GM13976 (cell line): Measurements from ENCODE around the gene CELF4.

Experiments used
- DNase-seq: peaks from one replicate; pipeline ENCODE4 v3.0.0; 2012; ENCODE audit warnings: low spot score
- in situ Hi-C: fragments of 300-500 bp; cut with MboI; formaldehyde crosslinking; loops from one replicate; pipeline ENCODE4 v1.12.0; 2022; ENCODE audit warnings: low sequenced_read_pairs, mixed read lengths, inconsistent platforms; ENCODE audit not compliant: unreplicated experiment
- TF ChIP-seq, protein P1 (sequence below): IDR thresholded peaks from 2 replicates; pipeline ENCODE4 v1.5.1; 2012; ENCODE audit warnings: borderline replicate concordance, mild to moderate bottlenecking; ENCODE audit not compliant: insufficient read depth; ENCODE audit errors: extremely low read depth, missing control alignments, control extremely low read depth

CELF4 gene

DNA sequence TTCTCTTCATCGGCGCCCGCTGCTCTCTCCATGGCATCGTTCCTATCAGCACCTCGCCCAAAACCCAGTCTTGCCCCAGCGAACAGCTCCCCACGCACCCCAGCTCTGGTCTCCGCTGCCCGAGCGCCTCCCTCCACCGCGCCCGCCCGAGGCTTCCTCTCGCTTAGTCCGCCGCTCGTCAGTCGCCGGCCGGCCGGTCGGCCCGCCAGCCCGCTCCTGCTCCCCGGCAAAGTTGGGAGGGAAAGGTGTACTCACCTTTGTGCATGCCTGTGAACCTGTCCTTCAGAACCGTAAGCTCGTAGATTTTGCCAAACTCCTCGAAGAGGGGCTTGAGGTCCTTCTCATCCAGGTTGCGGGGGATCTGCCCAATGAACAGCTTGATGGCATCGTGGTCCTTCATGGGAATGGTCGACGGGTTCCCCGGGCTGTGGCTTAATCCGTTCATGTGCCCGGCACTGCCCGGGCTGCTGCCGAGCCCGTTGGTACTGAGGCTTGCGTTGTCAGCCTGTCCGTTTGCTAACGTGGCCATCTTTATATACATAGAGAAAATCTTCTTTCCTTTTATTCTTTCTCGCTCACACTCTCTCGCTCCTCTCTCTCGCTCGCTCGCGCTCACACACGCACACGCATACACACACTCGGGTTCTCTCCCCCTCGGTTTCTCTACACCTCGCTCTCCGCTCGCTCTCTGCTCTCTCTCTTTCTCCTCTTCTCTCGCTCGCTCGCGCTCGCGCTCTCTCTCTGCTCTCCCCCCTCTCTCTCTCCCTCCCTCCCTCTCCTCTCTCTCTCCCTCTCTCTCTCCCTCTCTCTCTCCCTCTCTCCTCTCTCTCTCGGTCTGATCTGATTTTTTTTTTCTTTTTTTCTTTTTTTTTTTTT is at the start of gene CELF4:
Gene CELF4, minus strand, starts transcription at position 698 of the 876 bp plus-strand sequence.
- peak; percentile 31 for DNase-seq
- in situ Hi-C loops: no loop called here

DNA sequence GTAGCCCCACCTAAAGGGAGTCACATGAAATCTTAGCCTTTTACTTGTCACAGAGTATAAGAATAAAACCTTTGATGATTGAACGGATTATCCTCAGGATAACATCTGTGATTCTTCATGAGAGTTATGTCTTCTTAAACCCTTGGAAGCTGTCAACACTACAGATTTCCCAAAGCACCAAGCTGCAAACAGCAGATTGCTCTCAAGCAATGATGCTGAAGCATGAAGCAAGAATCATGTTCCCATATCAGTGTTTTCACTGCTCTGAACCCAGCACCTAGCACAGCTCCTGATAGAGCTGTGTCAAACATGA is 47.6 kb upstream of the CELF4 start:
- in situ Hi-C loops: no loop called here
- no peak for DNase-seq

More for the DNA sequence above, at the start of gene CELF4:
- TF ChIP-seq, protein P1, sequence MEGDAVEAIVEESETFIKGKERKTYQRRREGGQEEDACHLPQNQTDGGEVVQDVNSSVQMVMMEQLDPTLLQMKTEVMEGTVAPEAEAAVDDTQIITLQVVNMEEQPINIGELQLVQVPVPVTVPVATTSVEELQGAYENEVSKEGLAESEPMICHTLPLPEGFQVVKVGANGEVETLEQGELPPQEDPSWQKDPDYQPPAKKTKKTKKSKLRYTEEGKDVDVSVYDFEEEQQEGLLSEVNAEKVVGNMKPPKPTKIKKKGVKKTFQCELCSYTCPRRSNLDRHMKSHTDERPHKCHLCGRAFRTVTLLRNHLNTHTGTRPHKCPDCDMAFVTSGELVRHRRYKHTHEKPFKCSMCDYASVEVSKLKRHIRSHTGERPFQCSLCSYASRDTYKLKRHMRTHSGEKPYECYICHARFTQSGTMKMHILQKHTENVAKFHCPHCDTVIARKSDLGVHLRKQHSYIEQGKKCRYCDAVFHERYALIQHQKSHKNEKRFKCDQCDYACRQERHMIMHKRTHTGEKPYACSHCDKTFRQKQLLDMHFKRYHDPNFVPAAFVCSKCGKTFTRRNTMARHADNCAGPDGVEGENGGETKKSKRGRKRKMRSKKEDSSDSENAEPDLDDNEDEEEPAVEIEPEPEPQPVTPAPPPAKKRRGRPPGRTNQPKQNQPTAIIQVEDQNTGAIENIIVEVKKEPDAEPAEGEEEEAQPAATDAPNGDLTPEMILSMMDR: no peak

DNA sequence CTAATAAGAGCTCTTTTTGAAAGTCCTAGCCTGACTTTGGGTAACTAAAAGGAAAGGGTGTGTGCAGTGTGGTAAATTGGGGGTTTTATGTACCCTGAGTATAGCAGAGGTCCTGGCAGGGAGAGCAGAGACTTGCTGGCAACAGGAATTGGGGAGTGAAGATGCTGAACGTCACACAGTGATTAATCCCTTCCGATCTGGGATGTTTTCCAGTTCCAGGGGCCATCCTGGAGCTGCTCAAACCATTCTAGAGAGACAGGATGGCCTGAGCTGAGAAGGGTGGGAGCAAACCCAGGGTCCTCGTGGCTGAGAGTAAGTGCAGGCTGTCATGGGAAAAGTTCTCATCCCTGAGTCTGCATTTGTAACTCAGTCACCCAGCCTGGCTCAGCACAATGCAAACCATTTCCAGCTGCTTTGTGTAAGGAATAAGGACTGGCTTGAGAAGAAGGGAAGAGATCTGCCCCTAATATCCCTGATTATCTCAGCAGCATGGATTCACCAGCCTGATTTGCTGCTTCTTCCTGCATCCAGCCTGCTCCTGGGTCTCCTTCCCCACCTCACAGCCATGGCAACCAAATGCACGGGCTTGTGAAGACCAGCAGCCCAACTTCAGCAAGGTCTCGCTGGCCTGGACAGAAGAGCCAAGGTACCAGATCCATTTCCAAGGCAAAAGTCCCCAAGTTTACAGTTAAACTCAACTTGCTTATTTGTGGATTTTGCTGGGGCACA is 47.1 kb upstream of the CELF4 start:
- in situ Hi-C loops: no loop called here
- no peak for DNase-seq
- TF ChIP-seq, protein P1: no peak

More for the DNA sequence above, 47.6 kb upstream of the CELF4 start:
- TF ChIP-seq, protein P1: no peak

DNA sequence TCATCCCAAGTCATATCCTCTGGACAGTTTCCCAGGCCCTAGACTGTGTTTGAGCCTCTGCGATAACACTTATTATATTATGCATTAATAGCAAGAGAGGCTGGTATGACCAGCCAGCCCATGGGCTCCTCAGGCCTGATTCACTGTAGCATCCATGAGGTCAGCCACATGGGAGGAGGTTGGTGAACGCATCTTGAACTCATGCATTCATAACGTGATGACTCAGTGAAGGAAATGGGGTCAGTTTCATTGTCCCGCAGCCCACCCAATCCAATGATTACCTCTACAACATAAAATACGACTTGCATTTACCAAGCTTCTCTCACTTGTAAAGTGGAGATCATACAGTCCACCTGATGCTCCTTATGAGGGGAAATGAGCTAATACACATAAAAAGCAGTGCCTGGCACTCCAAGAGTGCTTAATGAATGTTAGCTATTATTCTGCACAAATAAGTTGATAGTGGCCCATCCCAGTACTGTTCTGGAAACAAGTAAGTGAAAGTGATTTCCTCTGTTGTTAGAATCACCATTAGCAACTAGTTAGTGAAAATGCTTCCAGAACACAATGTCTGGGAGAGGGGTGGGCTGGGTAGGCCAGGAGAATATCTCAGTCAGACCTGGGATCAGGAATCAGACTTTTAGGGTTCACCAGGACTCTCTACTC is 46.1 kb upstream of the CELF4 start:
- DNase-seq: no peak
- TF ChIP-seq, protein P1: no peak
- in situ Hi-C loops: no loop called here

DNA sequence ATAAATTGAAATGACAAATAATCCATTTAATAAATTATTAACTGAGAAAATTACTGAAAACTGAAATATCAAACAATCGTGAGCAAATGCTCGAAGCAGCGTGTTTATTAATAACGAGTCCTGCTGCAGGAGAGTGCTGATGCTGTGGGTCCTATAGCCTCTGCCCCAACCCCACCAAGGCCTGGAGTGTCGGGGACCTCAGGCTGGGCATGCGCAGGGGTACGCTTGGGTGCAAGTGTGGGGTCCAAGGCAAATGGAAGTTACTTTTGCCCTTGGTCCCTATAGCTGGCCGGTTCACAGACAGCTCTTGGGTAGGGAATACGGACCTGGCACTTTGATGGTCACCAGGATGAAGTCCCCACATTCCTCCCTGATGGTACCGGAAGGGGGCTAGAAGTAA is 43.3 kb upstream of the CELF4 start:
- in situ Hi-C loops: no loop called here
- no peak for DNase-seq
- TF ChIP-seq, protein P1: no peak

DNA sequence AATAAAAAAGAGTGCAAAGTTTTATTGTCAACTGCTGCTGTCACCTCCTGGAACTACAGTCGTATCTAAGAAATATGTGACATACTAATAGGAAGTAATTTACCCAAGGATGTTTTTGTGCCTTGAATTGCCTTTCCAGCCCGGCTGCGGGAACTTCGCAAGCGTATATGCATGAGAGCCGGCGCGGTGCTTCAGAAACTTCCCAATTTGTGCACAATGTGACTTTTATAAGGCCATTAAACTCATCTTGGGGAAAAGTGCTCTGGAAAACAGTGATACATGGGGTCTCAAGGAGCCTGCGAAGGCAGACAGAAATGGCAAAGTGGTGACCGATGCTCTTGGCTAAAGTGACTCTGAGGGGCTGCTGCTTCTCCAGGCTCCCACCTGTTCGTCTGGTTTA is 41.7 kb upstream of the CELF4 start:
- TF ChIP-seq, protein P1: no peak
- DNase-seq: no peak
- in situ Hi-C loops: no loop called here
